Measurements from ENCODE around the gene AMN1.
"Not testable (repeated sequence)": the region's sequence is repeated elsewhere in the genome, so short reads cannot be mapped to it uniquely, and the experiment has no call there.

AMN1 gene

DNA sequence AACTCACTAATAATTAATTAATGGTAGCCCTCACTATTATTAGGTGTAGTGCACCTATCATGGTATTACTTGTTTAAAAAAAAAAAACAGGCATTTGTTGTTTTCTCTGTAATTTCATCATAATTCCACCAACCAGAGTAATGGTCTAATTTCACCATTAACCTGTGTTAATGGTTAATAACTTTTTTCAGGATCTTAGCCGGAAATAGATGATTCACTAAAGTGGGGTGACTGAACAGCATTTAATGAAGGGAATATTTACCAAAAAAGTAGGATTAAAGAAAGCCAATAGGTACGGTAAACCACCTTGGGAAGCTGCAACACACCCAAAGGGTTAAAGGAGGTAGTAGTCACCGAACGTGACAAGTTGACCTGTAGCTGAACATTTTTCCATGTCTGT, 56.3 kb downstream of the AMN1 start:
- DNase-seq, result no peak

DNA sequence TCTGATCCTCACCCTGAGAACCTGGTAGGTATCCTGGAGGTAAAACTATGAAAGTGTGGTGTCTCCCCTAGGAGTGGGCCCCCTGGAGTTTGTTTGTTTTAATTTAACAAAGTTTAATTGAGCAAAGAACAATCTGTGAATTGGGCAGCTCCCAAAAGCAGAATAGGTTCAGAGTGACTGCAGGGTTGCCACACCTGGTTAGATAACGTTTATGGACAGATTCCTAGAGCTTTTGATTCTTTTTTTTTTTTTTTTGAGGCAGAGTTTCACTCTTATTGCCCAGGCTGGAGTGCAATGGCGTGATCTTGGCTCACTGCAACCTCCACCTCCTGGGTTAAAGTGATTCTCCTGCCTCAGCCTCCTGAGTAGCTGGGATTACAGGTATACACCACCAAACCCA, 59.2 kb downstream of the AMN1 start:
- not testable (repeated sequence) for DNase-seq

DNA sequence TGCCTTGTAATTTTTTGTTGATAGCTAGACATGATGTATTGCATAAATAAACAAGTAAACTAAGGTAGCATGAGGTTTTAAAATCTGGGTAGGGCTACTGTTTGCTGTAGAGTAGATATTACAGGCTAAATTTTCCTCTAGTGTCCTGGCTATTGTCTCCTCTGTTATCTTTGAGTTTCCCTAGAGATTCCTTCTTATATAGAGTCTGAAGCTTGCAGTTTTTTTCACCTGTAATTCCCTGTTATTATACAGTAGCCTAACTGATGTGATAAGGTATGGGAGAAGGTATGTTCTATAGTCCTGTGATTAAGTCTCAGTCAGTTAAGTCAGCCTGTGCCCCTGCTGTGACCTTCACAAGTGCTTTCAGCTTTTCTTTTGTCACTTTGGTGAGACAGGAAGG, 59.8 kb downstream of the AMN1 start:
- DNase-seq, result no peak

DNA sequence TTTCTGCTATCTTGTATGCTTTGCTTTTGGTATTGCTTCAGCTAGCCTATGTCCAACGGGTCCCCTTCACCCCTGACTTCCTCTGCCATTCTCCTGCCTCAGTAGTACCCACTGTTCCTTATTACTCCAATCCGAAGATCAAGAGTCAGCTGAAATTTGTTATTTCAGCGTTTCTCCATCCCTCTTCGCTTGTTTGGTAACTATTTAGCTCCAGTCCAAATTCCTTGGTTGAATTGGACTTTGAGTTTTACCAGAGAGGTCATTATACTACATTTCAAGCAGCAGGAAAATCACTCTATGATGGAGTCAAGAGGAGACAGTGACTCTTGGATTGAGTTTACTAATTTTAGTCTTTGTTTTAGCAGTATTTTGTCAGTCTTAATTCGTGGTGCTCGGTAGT, 64.8 kb downstream of the AMN1 start:
- no peak for DNase-seq

DNA sequence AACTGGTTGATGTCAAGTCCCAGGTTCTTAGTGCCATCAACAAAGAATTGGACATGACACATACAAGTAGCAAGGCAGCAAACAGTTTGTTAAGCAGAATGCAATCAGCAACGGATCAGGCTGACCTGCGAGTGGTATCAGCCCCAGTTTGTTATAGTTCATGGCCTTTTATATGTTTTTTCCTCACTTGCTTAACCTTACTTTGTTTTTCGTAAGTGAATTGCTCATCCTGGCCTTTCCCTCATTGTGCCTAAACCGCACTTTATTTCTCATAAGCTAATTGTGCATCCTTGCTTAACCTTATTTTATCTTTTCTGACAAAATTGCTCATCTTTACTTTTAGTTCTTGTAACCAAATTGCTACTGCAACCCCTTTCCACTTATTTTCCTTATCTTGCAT, 65.2 kb downstream of the AMN1 start:
- no peak for DNase-seq

DNA sequence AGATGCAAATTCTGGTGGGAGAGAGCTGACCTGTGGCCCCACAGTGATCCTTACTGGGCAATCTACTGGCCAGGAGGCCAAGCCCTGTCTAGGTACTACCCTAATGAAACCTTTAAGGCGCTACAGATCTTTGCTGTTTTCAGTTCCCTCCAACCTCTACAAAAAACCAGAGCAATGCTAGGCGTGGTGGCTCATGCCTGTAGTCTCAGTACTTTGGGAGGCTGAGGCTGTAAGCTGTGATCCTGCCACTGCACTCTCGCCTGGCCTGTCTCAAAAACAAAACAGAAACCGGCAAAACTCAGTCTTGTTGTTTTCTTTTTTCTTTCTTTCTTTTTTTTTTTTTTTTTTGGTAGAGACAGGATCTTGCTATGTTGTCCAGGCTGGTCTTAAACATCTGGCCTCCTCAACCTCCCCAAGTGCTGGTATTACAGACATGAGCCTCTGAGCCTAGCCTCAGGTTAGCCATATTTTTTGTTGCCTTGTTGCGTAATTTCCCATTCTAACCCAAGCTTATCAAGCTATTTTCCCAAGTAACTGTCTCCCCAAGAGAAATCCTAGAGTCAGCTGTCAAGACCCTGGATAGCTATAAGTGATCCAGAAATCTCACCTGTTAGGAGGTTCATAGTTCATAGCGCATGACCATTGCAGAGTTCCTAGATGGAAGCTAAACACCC, 66.5 kb downstream of the AMN1 start:
- DNase-seq, result no peak

DNA sequence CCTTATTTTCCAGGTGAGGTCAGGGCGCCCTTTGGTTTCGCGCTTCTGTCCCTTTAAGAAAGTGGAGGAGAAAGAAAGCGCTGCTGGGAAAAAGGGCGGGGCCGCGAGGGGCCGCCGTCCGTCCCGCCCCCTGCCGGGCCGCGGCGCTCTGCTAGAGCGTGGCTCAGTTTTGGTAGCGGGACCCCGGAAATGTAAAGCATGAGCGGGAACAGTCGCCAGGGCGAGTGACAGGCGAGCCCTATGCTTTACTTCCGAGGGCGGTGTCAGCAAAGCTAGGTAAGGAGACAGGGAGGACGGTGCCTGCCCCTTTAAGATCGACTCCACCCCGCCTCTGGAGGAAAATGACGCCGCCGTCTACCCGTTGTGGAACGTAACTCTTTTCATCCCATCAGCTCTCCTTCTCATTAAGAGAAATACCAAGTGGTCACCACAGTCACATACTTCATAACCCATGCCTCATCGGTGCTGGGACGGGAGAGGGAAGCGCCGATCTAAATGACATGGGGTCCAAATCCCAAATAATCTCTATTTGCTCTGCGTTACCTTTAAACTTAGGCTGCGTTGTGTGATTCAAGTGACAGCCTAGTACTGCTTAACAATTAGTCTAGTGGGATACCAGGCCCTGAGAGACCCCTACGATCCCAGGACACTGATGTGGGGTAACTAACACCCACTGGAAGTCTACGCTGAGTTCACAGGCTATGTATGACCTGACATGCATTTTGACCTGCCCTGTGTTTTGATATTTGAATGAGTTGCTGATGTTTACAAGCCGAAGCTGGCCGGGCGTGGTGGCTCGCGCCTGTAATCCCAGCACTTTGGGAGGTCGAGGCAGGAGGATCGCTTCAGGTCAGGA, 69.5 kb downstream of the AMN1 start, which contains the start of gene ETFBKMT:
ETFBKMT (plus strand) TSS at position 602 of the 856 bp plus-strand sequence. CDS start 2,266 bp downstream, outside the sequence.
- DNase-seq, result peak; percentile 96

DNA sequence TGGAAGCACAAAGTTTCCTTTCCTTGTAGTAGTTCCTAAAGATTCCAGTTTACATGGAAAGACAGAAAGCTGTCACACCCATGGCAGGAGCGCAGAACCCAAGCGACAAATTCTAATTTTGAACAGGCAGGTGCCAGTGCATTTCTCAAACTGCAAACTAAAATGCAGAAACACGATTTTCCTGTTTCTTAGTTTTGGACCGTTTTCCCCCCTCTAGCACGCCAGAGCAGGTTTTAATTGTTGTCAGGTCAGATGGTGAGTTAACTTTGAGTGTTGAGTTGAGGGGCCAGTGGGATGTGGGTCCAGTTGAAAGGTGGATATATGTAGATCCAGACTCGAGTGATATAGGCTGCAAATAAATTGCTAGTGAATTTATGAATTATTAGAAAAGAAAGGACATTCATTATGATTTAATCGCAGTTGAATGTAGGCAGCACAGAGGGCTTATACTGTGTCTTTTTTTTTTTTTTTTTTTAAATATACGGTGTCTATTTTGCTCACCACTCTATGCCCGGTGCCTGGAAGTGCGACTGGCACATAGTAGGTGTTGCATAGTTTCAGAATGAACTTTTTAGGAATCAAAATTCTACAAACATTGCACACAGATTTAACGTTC, 70.2 kb downstream of the AMN1 start:
- DNase-seq, result no peak

DNA sequence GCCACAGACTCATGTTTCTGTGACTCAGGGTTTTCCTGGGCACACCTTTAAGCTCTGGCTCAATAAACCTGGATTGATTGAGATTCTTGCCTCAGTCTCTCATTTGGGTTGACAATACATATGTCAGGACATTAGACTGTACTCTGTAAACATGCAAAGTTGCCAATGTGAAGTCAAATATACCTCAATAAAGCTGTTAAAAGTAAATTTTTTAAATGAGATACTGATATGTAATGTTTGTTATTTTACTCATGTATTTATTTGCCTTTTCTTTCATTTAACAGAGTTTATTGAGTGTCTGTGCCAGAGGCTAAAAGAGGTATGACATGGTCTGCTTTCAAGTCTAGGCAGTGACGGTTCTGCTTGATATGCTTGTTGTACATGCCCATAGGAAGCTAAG, 73.0 kb downstream of the AMN1 start:
- DNase-seq, result no peak

DNA sequence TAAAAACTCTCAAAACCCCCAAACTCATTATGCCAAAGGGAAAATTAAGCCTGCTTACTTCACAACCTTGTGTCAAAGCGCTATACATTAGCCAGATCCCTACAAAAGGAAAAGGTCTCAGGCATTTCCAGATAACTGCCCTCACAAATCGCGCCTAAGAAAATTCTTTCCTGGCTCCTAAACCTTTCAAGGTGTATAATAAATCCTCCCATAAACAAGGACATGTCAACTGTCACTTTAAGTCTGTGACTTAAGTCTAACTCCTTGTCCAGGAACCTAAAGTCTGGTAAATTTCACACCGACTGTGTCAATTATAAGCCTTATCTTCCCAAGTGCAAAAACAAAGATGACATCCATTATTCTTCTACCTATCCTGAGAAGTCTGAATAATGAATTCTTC, 73.6 kb downstream of the AMN1 start:
- no peak for DNase-seq

DNA sequence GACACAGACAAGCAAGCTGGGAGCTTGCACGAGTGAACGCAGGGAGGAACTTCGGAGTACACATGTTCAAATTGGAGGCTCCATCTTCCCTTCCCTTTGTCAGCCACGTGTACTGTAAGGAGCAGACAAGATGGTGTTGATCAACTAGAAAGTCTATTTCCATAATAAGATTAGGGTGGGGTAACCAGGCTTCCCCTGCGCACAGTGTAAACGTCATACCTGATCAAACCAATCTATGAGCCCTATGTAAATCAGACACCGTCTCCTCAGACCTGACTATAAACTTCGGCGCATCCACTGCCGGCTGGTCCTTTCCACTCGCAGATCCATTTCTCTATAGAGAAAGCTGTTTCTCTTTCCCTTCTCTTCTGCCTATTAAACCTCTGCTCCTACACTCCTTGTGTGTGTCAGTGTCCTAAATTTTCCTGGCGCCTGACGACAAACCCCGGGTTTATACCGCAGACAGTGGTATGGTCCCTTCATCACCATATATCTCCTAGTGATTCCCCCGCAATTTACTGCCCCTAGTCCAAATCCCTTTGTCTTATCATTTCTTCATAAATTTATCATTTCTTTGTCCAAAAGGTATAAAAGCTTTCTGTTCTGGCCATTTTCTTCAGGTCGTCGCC, 76.8 kb downstream of the AMN1 start:
- DNase-seq, result no peak

DNA sequence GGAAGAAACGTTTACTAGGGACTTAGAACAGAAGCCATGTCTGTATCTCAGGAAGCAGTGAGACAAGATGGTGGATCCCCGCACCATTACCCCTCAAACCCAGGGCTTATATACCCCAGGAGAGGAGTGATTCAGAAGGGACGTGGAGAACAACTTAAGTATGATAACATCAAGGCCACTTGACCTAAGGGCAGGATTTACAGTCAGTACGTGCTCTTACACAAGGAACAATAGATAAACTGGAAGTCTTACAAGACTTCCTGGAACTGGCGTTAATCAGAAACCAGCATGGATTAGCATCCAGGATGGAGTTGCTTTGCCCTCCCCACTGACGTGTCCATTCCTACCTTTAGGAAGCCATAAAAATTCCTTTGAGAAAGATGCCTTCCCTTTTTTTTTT, 77.9 kb downstream of the AMN1 start:
- DNase-seq, result no peak

DNA sequence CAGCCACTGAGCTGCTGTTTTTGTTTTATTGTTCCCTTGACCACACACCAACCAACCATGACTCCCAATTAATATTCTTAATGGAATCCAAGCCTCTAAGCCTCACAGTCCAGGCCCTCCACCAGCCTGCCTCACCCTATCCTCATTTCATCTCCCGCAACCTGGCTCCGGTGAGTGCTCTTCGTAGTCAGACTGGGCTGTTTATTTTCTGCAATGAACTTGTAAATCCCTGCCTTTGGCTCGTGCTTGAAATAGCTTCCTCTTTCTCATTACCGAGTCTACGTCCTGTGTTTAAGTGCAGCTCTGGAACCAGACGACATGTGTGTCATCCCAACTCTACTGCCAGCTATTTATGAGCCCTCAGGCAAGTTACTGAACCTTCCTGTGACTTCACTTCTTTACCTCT, 81.7 kb downstream of the AMN1 start:
- DNase-seq, result no peak

DNA sequence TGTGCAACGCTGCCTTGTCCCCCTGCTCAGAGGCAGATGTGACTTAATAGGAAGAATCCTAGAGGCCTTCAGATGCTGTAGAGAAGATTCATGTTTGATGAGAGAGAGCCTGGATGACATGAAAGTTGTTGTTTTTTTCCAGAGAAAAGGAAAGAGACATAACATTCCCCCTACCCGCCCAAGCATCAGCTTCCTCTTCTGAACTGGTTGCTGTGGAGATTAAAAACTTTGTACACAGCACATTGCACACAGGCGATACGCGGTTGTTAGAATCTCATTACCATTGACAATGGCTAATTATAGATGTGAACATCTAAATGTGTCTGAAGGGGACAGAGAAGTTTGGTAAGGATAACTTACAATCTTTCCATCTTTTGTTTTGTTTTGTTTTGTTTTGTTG, 82.9 kb downstream of the AMN1 start:
- DNase-seq, result no peak

DNA sequence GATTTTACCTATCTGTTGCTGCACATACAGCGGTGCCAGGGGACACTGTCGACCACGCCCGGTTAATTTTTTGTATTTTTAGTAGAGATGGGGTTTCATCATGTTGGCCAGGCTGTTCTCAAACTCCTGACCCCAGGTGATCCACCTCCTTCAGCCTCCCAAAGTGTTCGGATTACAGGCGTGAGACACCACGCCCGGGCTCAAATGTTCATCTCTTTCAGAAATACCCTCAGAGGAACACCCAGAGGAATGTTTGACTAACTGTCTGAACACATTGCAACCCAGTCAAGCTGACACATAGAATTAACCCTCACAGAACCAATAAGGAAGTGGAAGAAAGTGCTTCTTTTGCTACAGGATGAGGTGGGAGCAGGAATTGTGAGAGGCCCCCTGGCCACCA, 84.3 kb downstream of the AMN1 start:
- no peak for DNase-seq

DNA sequence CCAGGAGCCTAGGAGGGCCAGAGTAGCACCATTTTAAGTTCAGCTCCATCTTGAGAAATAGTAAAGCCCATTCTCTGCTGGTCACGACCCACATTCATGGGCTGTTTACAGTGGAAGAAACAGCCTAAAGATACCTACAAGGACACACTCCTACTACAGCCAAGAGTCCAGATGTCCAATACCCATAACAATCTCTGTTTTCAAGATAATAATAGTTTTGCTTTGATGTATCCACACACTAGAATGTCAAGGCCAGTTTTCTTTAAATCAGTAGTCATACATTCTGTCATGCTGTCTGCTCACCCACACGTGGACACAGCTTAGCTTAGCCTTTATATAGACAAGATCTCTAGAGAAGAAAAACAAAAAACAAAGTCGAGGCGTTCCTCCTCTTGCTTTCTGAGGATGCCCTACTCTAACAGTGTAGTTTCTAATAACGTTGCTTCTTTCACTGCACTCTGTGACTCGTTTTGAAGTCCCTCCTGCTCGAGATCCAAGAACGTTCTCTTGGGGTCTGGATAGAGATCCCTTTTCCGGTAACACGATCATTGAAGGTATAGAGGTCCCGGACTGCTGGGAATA, 87.2 kb downstream of the AMN1 start:
- no peak for DNase-seq

DNA sequence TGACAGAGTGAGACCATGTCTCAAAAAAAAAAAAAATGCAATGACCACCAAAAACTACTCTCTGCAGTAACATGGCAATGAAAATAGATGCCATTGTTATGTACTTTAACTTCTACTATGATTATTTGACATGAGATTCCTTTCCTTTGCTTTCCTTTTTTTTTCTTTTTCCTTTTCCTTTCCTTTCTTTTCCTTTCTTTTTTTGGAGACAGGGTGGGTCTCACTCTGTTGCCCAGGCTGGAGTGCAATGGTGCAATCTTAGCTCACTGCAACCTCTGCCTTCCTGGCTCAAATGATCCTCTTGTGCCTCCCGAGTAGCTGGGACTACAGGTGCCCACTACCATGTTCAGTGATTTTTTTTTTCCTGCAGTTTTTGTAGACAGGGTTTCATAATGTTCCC, 94.2 kb downstream of the AMN1 start:
- DNase-seq, result no peak

DNA sequence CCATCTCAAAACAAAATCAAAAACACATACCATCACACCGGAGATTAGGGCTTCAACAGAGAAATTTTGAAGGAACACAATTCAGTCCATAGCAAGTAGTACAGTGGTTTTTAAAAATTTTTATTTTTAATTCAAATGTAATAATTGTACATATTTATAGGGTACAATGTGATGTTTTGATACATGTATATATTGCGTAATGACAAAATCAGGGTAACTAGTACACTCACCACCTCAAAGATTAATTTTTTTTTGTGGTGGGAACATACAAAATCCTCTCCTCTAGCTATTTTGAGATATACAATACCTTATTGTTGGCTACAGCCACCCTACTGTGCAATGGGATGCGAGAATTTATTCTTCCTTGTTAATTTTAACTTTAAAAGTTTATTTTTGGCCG, 95.4 kb downstream of the AMN1 start:
- DNase-seq, result no peak

DNA sequence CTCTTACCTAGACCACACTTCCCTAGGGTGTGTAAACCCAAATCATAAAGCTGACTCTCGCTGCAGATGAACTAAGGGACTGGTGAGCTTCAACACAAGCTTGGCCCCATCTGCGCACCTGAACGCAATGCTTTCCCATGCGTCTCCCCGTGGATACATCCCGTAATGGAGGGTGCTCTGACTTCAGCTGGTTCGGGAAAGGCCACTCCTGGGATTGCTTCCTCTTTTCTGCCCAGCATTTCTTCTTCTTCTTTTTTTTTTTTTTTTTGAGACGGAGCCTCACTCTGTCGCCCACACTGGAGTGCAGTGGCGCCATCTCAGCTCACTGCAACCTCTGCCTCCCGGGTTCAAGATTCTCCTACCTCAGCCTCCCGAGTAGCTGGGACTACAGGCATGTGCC, 97.0 kb downstream of the AMN1 start:
- no peak for DNase-seq

DNA sequence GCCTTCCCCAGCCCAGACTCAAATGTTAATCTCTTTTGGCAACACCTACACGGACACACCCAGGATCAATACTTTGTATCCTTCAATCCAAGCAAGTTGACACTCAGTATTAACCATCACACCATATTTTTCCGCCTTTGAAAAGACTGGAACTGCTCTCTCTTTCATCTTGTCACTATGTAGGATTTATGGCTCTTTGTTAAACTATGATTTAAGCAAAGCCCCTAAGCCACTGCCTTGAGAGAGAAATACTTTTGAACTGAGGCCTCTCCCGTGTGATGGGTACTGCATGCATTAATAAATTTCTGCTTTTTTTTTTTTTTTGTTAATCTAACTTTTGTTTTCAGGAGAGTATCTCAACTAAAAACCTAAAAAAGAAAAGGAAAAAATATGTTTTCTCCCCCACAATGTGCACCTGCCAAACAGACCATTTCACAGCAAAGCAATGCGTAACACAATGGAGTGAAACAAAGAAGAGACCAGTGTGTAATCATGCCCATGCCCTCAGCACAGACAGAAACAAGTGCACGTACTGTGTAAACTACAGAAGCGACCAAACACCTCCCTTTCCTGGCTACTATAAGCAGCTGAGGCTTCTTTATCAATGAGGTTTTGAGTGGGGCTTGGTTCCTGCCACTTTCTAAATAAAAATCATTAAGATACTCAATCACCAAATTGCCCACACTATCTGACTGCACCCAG, 97.6 kb downstream of the AMN1 start:
- DNase-seq, result no peak

DNA sequence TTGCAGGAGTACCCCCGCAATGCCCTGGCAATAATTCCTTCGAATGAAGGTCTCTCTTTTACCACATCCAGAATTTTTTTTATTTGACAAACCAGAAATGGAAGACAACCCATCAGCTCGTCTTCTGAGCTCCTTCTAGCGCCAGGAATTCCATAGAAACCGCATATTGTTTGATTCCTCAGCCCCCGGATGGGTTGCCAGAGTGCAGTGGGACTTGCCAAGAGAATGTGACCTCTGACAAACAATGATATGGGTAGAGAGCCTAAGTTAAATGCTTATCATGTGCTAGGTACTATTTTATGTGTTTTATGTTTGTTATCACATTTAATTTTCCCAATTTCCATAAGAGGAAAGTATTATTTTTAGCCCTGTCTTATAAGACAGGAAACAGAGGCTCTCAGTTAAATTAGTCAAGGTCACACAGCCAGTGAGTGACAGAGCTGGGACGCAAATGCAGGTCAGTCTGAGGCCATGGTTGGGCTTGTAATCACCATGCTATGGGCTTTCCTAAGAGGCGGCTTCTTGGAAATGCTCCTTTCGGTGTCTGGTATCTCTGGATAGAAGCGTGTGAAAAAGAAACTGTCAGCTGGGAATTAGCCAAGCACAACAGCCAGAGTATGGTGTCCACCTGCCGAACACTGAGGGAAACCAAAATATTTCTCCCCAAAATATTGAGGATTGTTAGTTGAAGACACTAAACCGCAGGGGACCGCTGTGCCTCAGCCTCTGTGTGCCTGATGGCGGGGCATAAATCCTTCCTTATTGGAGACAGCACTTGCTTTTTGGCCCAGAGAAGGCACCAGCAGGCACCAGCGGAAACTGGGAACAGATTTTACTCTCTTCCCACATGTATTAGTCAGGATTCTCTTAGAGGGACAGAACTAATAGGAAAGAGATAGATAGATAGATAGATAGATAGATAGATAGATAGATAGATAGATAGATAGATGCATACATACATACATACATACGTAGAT, 98.8 kb downstream of the AMN1 start:
- no peak for DNase-seq

All from CD4-positive, alpha-beta T cell treated with Interleukin-17A for 1 hour (primary cell).